IMR-90 (cell line): ENCODE results near the gene JAGN1. TPM values are rescaled to one million over a fixed set of nuclear protein-coding genes. Genes with fewer than 3 reads are reported as not detected.
"Not testable (repeated sequence)": the region's sequence is repeated elsewhere in the genome, so short reads cannot be mapped to it uniquely, and the experiment has no call there.

Experiments used
- ATAC-seq: fragments of 200-7000 bp; cut with Tn5 transposase; 2 replicates; pipeline ENCODE4 v1.9.1; 2020; ENCODE audit warnings: low read depth, mild to moderate bottlenecking, moderate library complexity
- BruUV-seq: library from RNA; stranded (reverse); fragments of 400-500 nt; replicated peaks from 2 replicates; lab custom pipeline; 2021; lab: Mats Ljungman, UMichigan
- CTCF ChIA-PET: fragments of 300-600 bp; formaldehyde crosslinking; extraction: SDS; loops from one replicate; lab custom pipeline; 2021; ENCODE audit warnings: antibody characterized with exemption; lab: Yijun Ruan, JAX
- POLR2A ChIA-PET: fragments of 300-600 bp; sonication (Branson Sonifier 250); formaldehyde crosslinking; loops from one replicate; lab custom pipeline; 2022; ENCODE audit warnings: antibody characterized with exemption; ENCODE audit not compliant: unreplicated experiment; lab: Charles Lee
- DNase-seq: peaks from one replicate; pipeline ENCODE4 v3.0.0; 2013
- H2AFZ ChIP-seq: replicated peaks from 2 replicates; pipeline ENCODE3; 2013; ENCODE audit warnings: low read length, mild to moderate bottlenecking; ENCODE audit not compliant: poor library complexity
- H2AK5ac ChIP-seq: 2 replicates; pipeline ENCODE4 v1.6.1; 2013; ENCODE audit warnings: low read depth, low read length, inconsistent platforms
- H2AK9ac ChIP-seq: replicated peaks from 2 replicates; pipeline ENCODE3; 2013; ENCODE audit warnings: mild to moderate bottlenecking, low read depth, low read length, moderate library complexity; ENCODE audit not compliant: poor library complexity
- H2BK120ac ChIP-seq: 2 replicates; pipeline ENCODE4 v1.6.1; 2013; ENCODE audit warnings: low read depth, low read length, inconsistent platforms
- H2BK15ac ChIP-seq: 3 replicates; pipeline ENCODE4 v1.6.1; 2013; ENCODE audit warnings: low read depth, low read length, inconsistent platforms
- H2BK20ac ChIP-seq: 2 replicates; pipeline ENCODE4 v1.6.1; 2013; ENCODE audit warnings: low read depth, mild to moderate bottlenecking, inconsistent platforms, low read length, moderate library complexity
- H2BK5ac ChIP-seq: 2 replicates; pipeline ENCODE4 v1.6.1; 2013; ENCODE audit warnings: mild to moderate bottlenecking, low read depth, low read length, inconsistent platforms; ENCODE audit not compliant: poor library complexity, severe bottlenecking
- H3K14ac ChIP-seq: replicated peaks from 2 replicates; pipeline ENCODE4 v1.6.1; 2013; ENCODE audit warnings: low read depth, low read length, inconsistent platforms
- H3K18ac ChIP-seq: 2 replicates; pipeline ENCODE4 v1.6.1; 2013; ENCODE audit warnings: low read depth, low read length, control low read depth
- H3K23ac ChIP-seq: 2 replicates; pipeline ENCODE4 v1.6.1; 2013; ENCODE audit warnings: low read depth, low read length, inconsistent platforms
- H3K27ac ChIP-seq: 2 replicates; pipeline ENCODE4 v1.5.1; 2013; ENCODE audit warnings: mild to moderate bottlenecking, control low read depth, low read length; ENCODE audit not compliant: insufficient read depth
- H3K27me3 ChIP-seq: 2 replicates; pipeline ENCODE4 v1.6.1; 2013; ENCODE audit warnings: low read length; ENCODE audit not compliant: control insufficient read depth, insufficient read depth
- H3K36me3 ChIP-seq: 2 replicates; pipeline ENCODE4 v1.6.1; 2013; ENCODE audit warnings: low read length, mixed read lengths; ENCODE audit not compliant: control insufficient read depth, insufficient read depth
- H3K4ac ChIP-seq: 2 replicates; pipeline ENCODE4 v1.6.1; 2013; ENCODE audit warnings: low read depth, low read length, inconsistent platforms
- H3K4me1 ChIP-seq: 2 replicates; pipeline ENCODE4 v1.6.1; 2013; ENCODE audit warnings: low read length, mixed read lengths; ENCODE audit not compliant: control insufficient read depth, insufficient read depth
- H3K4me2 ChIP-seq: 2 replicates; pipeline ENCODE4 v1.6.1; 2013; ENCODE audit warnings: low read depth, mild to moderate bottlenecking, control low read depth, low read length, moderate library complexity
- H3K4me3 ChIP-seq: 2 replicates; pipeline ENCODE4 v1.5.1; 2013; ENCODE audit warnings: low read depth, mild to moderate bottlenecking, control low read depth, low read length, moderate library complexity; ENCODE audit not compliant: insufficient read depth
- H3K56ac ChIP-seq: 2 replicates; pipeline ENCODE4 v1.6.1; 2013; ENCODE audit warnings: low read length, inconsistent platforms; ENCODE audit not compliant: insufficient read depth; ENCODE audit errors: extremely low read depth
- H3K79me1 ChIP-seq, 2 experiments: 2 replicates each; pipeline ENCODE4 v1.6.1; 2013; ENCODE audit warnings: low read length in 2 of 2, inconsistent platforms in 1 of 2, low read depth in 1 of 2
- H3K9ac ChIP-seq: 2 replicates; pipeline ENCODE4 v1.6.1; 2013; ENCODE audit warnings: low read depth, low read length, control low read depth
- H3K9me1 ChIP-seq: 2 replicates; pipeline ENCODE4 v1.6.1; 2013; ENCODE audit warnings: low read length, inconsistent platforms; ENCODE audit not compliant: insufficient read depth
- H3K9me3 ChIP-seq: 2 replicates; pipeline ENCODE4 v1.6.1; 2013; ENCODE audit warnings: low read length; ENCODE audit not compliant: control insufficient read depth, insufficient read depth
- H4K20me1 ChIP-seq: 2 replicates; pipeline ENCODE4 v1.6.1; 2013; ENCODE audit warnings: low read length, inconsistent platforms; ENCODE audit not compliant: insufficient read depth
- H4K5ac ChIP-seq: 2 replicates; pipeline ENCODE4 v1.6.1; 2013; ENCODE audit warnings: mild to moderate bottlenecking, low read depth, low read length, control low read depth
- H4K8ac ChIP-seq, 2 experiments: 2 replicates each; pipeline ENCODE4 v1.6.1; 2013; ENCODE audit warnings: low read depth in 2 of 2, low read length in 2 of 2, control low read depth in 1 of 2, inconsistent platforms in 1 of 2
- H4K91ac ChIP-seq: 2 replicates; pipeline ENCODE4 v1.6.1; 2013; ENCODE audit warnings: low read depth, low read length, inconsistent platforms; ENCODE audit not compliant: insufficient read depth
- WGBS, 2 experiments: methylation state at CpG; one replicate each; pipeline versions ENCODE4 v1.1.5 to v1.1.7; 2013; ENCODE audit warnings: missing lambda C conversion rate in 2 of 2; ENCODE audit not compliant: insufficient read length in 1 of 2; ENCODE audit errors: extremely low coverage in 2 of 2; 5-methylcytosine and 5-hydroxymethylcytosine counted together
- dilution Hi-C: fragments of 300-500 bp; cut with HindIII; formaldehyde crosslinking; loops from one replicate; pipeline ENCODE4 v1.14.3; 2018; ENCODE audit warnings: low sequenced_read_pairs; ENCODE audit not compliant: unreplicated experiment
- in situ Hi-C: fragments of 300-500 bp; cut with MboI; formaldehyde crosslinking; loops from 3 replicates; pipeline ENCODE4 v1.14.3; 2019; ENCODE audit warnings: low sequenced_read_pairs, inconsistent platforms, mixed read lengths
- intact Hi-C: fragments of 100-400 bp; cut with micrococcal nuclease; formaldehyde crosslinking; loops from 2 replicates; pipeline ENCODE4 v1.10.0; 2022
- polyA plus RNA-seq, 3 experiments: library from polyadenylated mRNA; depleted of rRNA; stranded (reverse); fragments of >200 nt; gene quantifications; 2 replicates each; pipeline ENCODE4 v1.2.3, GENCODE V29; 2012; ENCODE audit warnings: low replicate concordance in 1 of 3
- total RNA-seq: library from RNA; depleted of rRNA; stranded (reverse); fragments of >200 nt; gene quantifications from 2 replicates; pipeline ENCODE4 v1.2.3, GENCODE V29; 2012

JAGN1 gene
- total and polyA plus RNA-seq, 2 of the 4 experiments (the other 2 are of a cell fraction), result 32.7 to 39.3 TPM

- H3K18ac ChIP-seq, ATAC-seq, dilution Hi-C loops, H3K9ac ChIP-seq, POLR2A ChIA-PET, H3K23ac ChIP-seq, H3K36me3 ChIP-seq, H2AK5ac ChIP-seq, DNase-seq, H3K4me3 ChIP-seq, H4K5ac ChIP-seq, CTCF ChIA-PET, H3K27ac ChIP-seq, BruUV-seq, H3K79me1 ChIP-seq, H3K9me3 ChIP-seq, H2BK15ac ChIP-seq, H2BK5ac ChIP-seq, H3K4me2 ChIP-seq, H4K91ac ChIP-seq, H3K9me1 ChIP-seq, in situ Hi-C loops, H3K4ac ChIP-seq, H2AFZ ChIP-seq, H2AK9ac ChIP-seq, intact Hi-C loops, H4K20me1 ChIP-seq, H2BK20ac ChIP-seq, H3K56ac ChIP-seq, H2BK120ac ChIP-seq, H3K27me3 ChIP-seq, H3K14ac ChIP-seq, H4K8ac ChIP-seq, H3K4me1 ChIP-seq: not testable (repeated sequence)
- WGBS, 2 experiments, result 86% methylated on average over 8 of the region's 32 CpGs; no CpG with 5 or more reads in 1 of the 2 experiments
Measured at GRCh38 chr3:9939906-9940305, 49.5 kb downstream of the JAGN1 start.
